ENCODE results near the gene SLC7A9. TPM values are rescaled to one million over a fixed set of nuclear protein-coding genes. Genes with fewer than 3 reads are reported as not detected.

SLC7A9 gene
- total RNA-seq, 3 donors from 2014 or later (not counting 1 experiment from before 2014, with no cell fraction given) = 0.75 to 0.80 TPM; not detected in 1

GRCh38 chr19:32814624-32815023 lies 54.9 kb downstream of the SLC7A9 start:
- no peaks in the 10 kb centered on the region for H3K36me3 Mint-ChIP-seq
- no peak for TF ChIP-seq CTCF (IDR thresholded peaks at IDR 0.05)
- ATAC-seq (no peak), DNase-seq (no peak)
- H3K4me3 ChIP-seq (ENCODE audit: low read length) = no peak overlapping the region
- no peaks in the 10 kb centered on the region for H3K9me3 Mint-ChIP-seq
- 76% methylated on average over 6 of the region's 6 CpGs for WGBS (ENCODE audit: insufficient coverage)
- H3K4me3 Mint-ChIP-seq = no peak overlapping the region
- H3K4me1 ChIP-seq (ENCODE audit: control insufficient read depth, insufficient read depth, low read length) = peaks cover 3% of the 10 kb centered on the region
- no peaks in the 10 kb centered on the region for H3K27me3 ChIP-seq (ENCODE audit: control insufficient read depth, insufficient read depth, low read length)
- H3K9me3 ChIP-seq (ENCODE audit: control insufficient read depth, insufficient read depth, low read length) = no peaks in the 10 kb centered on the region
- peaks cover 0 to 3% of the 10 kb centered on the region in 2 donors for H3K4me1 Mint-ChIP-seq
- H3K27ac Mint-ChIP-seq = no peak overlapping the region
- peaks cover 4 to 16% of the 10 kb centered on the region in 2 donors for H3K27me3 Mint-ChIP-seq (ENCODE audit: low read depth in 2 of 2)
- no peaks in the 10 kb centered on the region for H3K36me3 ChIP-seq (ENCODE audit: control insufficient read depth, insufficient read depth, low read length)
- no peak overlapping the region for H3K27ac ChIP-seq (ENCODE audit: low read length)
- intact Hi-C loops (cut with micrococcal nuclease) = no loop called here

DNA sequence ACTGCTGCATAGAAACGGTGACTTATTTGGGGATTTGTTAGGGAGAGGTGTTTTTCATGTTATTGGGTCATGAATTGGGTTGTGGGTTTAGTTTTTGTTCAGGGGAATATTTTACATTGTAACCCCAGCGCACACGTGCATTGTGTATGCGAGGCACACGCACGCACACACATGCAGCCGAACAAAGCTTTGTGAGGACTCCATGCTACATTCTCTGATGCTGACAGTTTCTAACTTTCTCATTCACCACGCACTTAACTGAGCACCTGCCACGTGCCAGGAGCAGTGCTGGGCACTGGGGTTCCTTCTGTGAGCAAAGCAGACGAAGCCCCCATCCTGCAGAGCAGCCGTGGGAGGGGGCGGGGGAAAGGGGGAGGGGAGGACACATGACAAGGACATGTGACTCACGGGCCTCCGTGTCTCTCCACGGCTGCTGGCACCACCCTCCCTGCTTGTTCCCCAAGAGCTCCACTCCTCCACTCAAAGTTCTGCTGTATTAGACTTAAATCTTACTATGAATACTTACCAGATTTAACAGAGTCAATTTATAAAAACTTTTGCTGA lies 55.6 kb downstream of the SLC7A9 start:
- intact Hi-C loops (cut with micrococcal nuclease) = no loop called here
- no peak for TF ChIP-seq CTCF (IDR thresholded peaks at IDR 0.05)
- Mint-ChIP-seq H3K4me1 (no peaks in the 10 kb centered on the region), H3K27ac (no peak overlapping the region), H3K27me3 (ENCODE audit: low read depth in 2 of 2) (peaks cover 0 to 17% of the 10 kb centered on the region in 2 donors), H3K4me3 (no peak overlapping the region), H3K9me3 (no peaks in the 10 kb centered on the region), H3K36me3 (no peaks in the 10 kb centered on the region)
- H3K36me3 ChIP-seq (ENCODE audit: control insufficient read depth, insufficient read depth, low read length) = no peaks in the 10 kb centered on the region
- no peaks in the 10 kb centered on the region for H3K4me1 ChIP-seq (ENCODE audit: control insufficient read depth, insufficient read depth, low read length)
- no peaks in the 10 kb centered on the region for H3K9me3 ChIP-seq (ENCODE audit: control insufficient read depth, insufficient read depth, low read length)
- H3K4me3 ChIP-seq (ENCODE audit: low read length) = no peak overlapping the region
- no peak for DNase-seq
- 63% methylated on average over 15 of the region's 15 CpGs for WGBS (ENCODE audit: insufficient coverage)
- H3K27ac ChIP-seq (ENCODE audit: low read length) = no peak overlapping the region
- ATAC-seq = no peak
- no peaks in the 10 kb centered on the region for H3K27me3 ChIP-seq (ENCODE audit: control insufficient read depth, insufficient read depth, low read length)

DNA sequence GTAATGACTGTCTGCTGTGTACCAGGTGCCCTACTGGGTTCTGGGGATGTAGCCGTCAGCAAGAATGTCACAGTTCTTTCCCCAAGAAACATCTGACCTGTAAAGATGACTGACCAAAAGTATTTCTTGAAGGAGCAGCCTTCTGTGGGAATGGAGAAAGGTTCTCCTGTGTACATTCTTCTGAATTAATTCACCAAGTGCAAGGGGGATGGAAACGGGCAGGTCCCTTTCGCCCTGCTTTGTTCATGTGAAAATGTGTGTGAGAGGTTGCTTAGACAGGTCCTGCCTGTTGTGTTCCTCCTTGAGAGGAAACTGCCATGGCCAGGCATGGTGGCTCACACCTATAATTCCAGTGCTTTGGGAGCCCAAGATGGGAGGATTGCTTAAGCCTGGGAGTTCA lies 57.0 kb downstream of the SLC7A9 start:
- ATAC-seq = no peak
- 81% methylated on average over 3 of the region's 3 CpGs for WGBS (ENCODE audit: insufficient coverage)

More for the DNA sequence above, 57.0 kb downstream of the SLC7A9 start:
- no peaks in the 10 kb centered on the region for H3K4me1 Mint-ChIP-seq
- DNase-seq = no peak
- peaks cover 0 to 19% of the 10 kb centered on the region in 2 donors for H3K27me3 Mint-ChIP-seq (ENCODE audit: low read depth in 2 of 2)
- no peak overlapping the region for H3K27ac Mint-ChIP-seq
- H3K36me3 ChIP-seq (ENCODE audit: control insufficient read depth, insufficient read depth, low read length) = no peaks in the 10 kb centered on the region
- no peaks in the 10 kb centered on the region for H3K4me1 ChIP-seq (ENCODE audit: control insufficient read depth, insufficient read depth, low read length)
- TF ChIP-seq CTCF (IDR thresholded peaks at IDR 0.05) = no peak
- H3K9me3 ChIP-seq (ENCODE audit: control insufficient read depth, insufficient read depth, low read length) = no peaks in the 10 kb centered on the region
- H3K4me3 Mint-ChIP-seq = no peak overlapping the region
- H3K4me3 ChIP-seq (ENCODE audit: low read length) = no peak overlapping the region
- no peaks in the 10 kb centered on the region for H3K27me3 ChIP-seq (ENCODE audit: control insufficient read depth, insufficient read depth, low read length)
- H3K27ac ChIP-seq (ENCODE audit: low read length) = no peak overlapping the region
- no peaks in the 10 kb centered on the region for H3K36me3 Mint-ChIP-seq
- intact Hi-C loops (cut with micrococcal nuclease) = no loop called here
- H3K9me3 Mint-ChIP-seq = no peaks in the 10 kb centered on the region
